ENCODE measurements around the gene ZNF507.

GRCh38 chr19:32388393-32388855 is 43.0 kb downstream of the ZNF507 start:
- TF ChIP-seq ZNF274 (IDR thresholded peaks at IDR 0.05; ENCODE audit: low read depth, low read length) (no peak), YY1 (IDR thresholded peaks at IDR 0.05; ENCODE audit: insufficient read depth, insufficient read length) (no peak)

Measured in NT2/D1 (cell line).